Activated CD4-positive, alpha-beta T cell treated with anti-CD3 and anti-CD28 coated beads for 36 hours (primary cell): ENCODE data around the gene SPPL2C. TPM values are rescaled to one million over a fixed set of nuclear protein-coding genes. Genes with fewer than 3 reads are reported as not detected.

Experiments
- ATAC-seq: fragments of 200-7000 bp; cut with Tn5 transposase; one replicate; pipeline ENCODE4 v1.10.0; 2021; ENCODE audit warnings: mild to moderate bottlenecking, moderate library complexity
- CTCF ChIA-PET: fragments of 350-600 bp; sonication (Branson Sonifier 250); formaldehyde crosslinking; loops from one replicate; lab custom pipeline; 2021; ENCODE audit warnings: antibody characterized with exemption; lab: Charles Lee
- POLR2A ChIA-PET: fragments of 350-600 bp; sonication (Branson Sonifier 250); formaldehyde crosslinking; loops from one replicate; lab custom pipeline; 2021; ENCODE audit warnings: antibody characterized with exemption, inconsistent platforms; lab: Charles Lee
- DNase-seq: peaks from one replicate; pipeline ENCODE4 v3.0.0-alpha.2; 2020
- H3K27ac Mint-ChIP-seq: one replicate; pipeline ENCODE4 v1.8.0; 2021; ENCODE audit warnings: mixed read lengths
- H3K27me3 Mint-ChIP-seq: one replicate; pipeline ENCODE4 v1.8.0; 2021; ENCODE audit warnings: mixed read lengths
- H3K36me3 Mint-ChIP-seq: one replicate; pipeline ENCODE4 v1.8.0; 2021; ENCODE audit warnings: low read depth, mixed read lengths
- H3K4me1 Mint-ChIP-seq: one replicate; pipeline ENCODE4 v1.8.0; 2021; ENCODE audit warnings: mixed read lengths
- H3K4me3 Mint-ChIP-seq: one replicate; pipeline ENCODE4 v1.8.0; 2021; ENCODE audit warnings: mild to moderate bottlenecking, moderate library complexity, mixed read lengths
- H3K9me3 Mint-ChIP-seq: one replicate; pipeline ENCODE4 v1.8.0; 2021; ENCODE audit warnings: low read depth, mixed read lengths
- intact Hi-C, 2 experiments: fragments of 100-400 bp; cut with DNase I in 1 of 2; cut with micrococcal nuclease in 1 of 2; formaldehyde crosslinking; loops; one replicate each; pipeline versions ENCODE4 v1.14.2 to v1.15.1; 2022 to 2024; cut with DNase I, micrococcal nuclease
- total RNA-seq, 2 experiments: library from RNA; stranded (reverse); gene quantifications; one replicate each; pipeline ENCODE4 v1.2.3, GENCODE V29; 2021

SPPL2C gene
- total RNA-seq, 2 experiments from 2014 or later, result not detected

GRCh38 chr17:45819632-45820031 is 25.0 kb upstream of the SPPL2C start:
- intact Hi-C loops, result no loop called here
- Mint-ChIP-seq H3K27ac (no peak overlapping the region), H3K9me3 (no peaks in the 10 kb centered on the region), H3K4me3 (no peak overlapping the region), H3K27me3 (no peaks in the 10 kb centered on the region), H3K36me3 (no peaks in the 10 kb centered on the region), H3K4me1 (no peaks in the 10 kb centered on the region)
- no peak for ATAC-seq
- no peak for DNase-seq
- CTCF ChIA-PET, result interaction anchor here (0.6 to 1.1 kb wide), 4 partner anchors 12 to 92 kb away, joined by 3 to 4 read pairs (median 3); no protein-coding TSS in a partner anchor
- POLR2A ChIA-PET, result no interaction called here

GRCh38 chr17:45820052-45820780 is 24.5 kb upstream of the SPPL2C start:
- no peaks in the 10 kb centered on the region for H3K4me1 Mint-ChIP-seq
- no peaks in the 10 kb centered on the region for H3K36me3 Mint-ChIP-seq
- no peaks in the 10 kb centered on the region for H3K9me3 Mint-ChIP-seq
- DNase-seq, result no peak
- no peak overlapping the region for H3K4me3 Mint-ChIP-seq
- ATAC-seq, result no peak
- no peak overlapping the region for H3K27ac Mint-ChIP-seq
- POLR2A ChIA-PET, result no interaction called here
- no peaks in the 10 kb centered on the region for H3K27me3 Mint-ChIP-seq
- intact Hi-C loops, result no loop called here
- CTCF ChIA-PET, result interaction anchor here (0.6 to 1.1 kb wide), 4 partner anchors 11 to 93 kb away, joined by 3 to 4 read pairs (median 3); no protein-coding TSS in a partner anchor

GRCh38 chr17:45821147-45821546 is 23.5 kb upstream of the SPPL2C start:
- intact Hi-C loops, result no loop called here

GRCh38 chr17:45823598-45823997 is 21.1 kb upstream of the SPPL2C start:
- peak; percentile 59 for ATAC-seq
- H3K27ac Mint-ChIP-seq, result no peak overlapping the region
- no peaks in the 10 kb centered on the region for H3K36me3 Mint-ChIP-seq
- H3K4me3 Mint-ChIP-seq, result no peak overlapping the region
- peak; percentile 29 for DNase-seq
- intact Hi-C loops, result no loop called here
- POLR2A ChIA-PET, result no interaction called here
- no peaks in the 10 kb centered on the region for H3K27me3 Mint-ChIP-seq
- no peaks in the 10 kb centered on the region for H3K9me3 Mint-ChIP-seq
- CTCF ChIA-PET, result interaction anchor here (1.3 kb wide), 1 partner anchor 9 kb away, joined by 5 read pairs; no protein-coding TSS in a partner anchor
- no peaks in the 10 kb centered on the region for H3K4me1 Mint-ChIP-seq

More at GRCh38 chr17:45821147-45821546, 23.5 kb upstream of the SPPL2C start:
- Mint-ChIP-seq H3K9me3 (no peaks in the 10 kb centered on the region), H3K4me3 (no peak overlapping the region), H3K36me3 (no peaks in the 10 kb centered on the region), H3K27ac (no peak overlapping the region), H3K4me1 (no peaks in the 10 kb centered on the region), H3K27me3 (no peaks in the 10 kb centered on the region)
- ATAC-seq, result no peak
- ChIA-PET CTCF (no interaction called here), POLR2A (no interaction called here)
- no peak for DNase-seq

GRCh38 chr17:45824475-45824874 is 20.2 kb upstream of the SPPL2C start:
- intact Hi-C loops, result no loop called here
- Mint-ChIP-seq H3K4me3 (no peak overlapping the region), H3K27me3 (no peaks in the 10 kb centered on the region), H3K9me3 (no peaks in the 10 kb centered on the region), H3K27ac (no peak overlapping the region), H3K36me3 (no peaks in the 10 kb centered on the region), H3K4me1 (no peaks in the 10 kb centered on the region)
- ChIA-PET CTCF (interaction anchor here (1.3 kb wide), 1 partner anchor 8 kb away, joined by 5 read pairs; no protein-coding TSS in a partner anchor), POLR2A (no interaction called here)
- ATAC-seq (no peak), DNase-seq (no peak)

- Mint-ChIP-seq H3K27me3 (no peaks in the 10 kb centered on the region), H3K9me3 (no peaks in the 10 kb centered on the region), H3K4me1 (no peaks in the 10 kb centered on the region), H3K36me3 (no peaks in the 10 kb centered on the region), H3K4me3 (no peak overlapping the region), H3K27ac (no peak overlapping the region)
- POLR2A ChIA-PET, result no interaction called here
- no peak for ATAC-seq
- no peak for DNase-seq
- CTCF ChIA-PET, result interaction anchor here (0.5 to 1.0 kb wide), 2 partner anchors 97 to 185 kb away, joined by 3 to 4 read pairs; no protein-coding TSS in a partner anchor
- intact Hi-C loops, result no loop called here
These were observed 19.7 kb upstream of the SPPL2C start for GRCh38 chr17:45824901-45825492.

- no peaks in the 10 kb centered on the region for H3K4me1 Mint-ChIP-seq
- CTCF ChIA-PET, result interaction anchor here (0.7 to 1.0 kb wide), 2 partner anchors 186 to 1063 kb away, joined by 3 to 4 read pairs; no protein-coding TSS in a partner anchor
- intact Hi-C loops, result no loop called here
These were observed 18.9 kb upstream of the SPPL2C start for GRCh38 chr17:45825792-45826191.

GRCh38 chr17:45826919-45827588 is 17.6 kb upstream of the SPPL2C start:
- CTCF ChIA-PET, result interaction anchor here (1.1 kb wide), 1 partner anchor 192 kb away, joined by 3 read pairs; no protein-coding TSS in a partner anchor
- no peaks in the 10 kb centered on the region for H3K4me1 Mint-ChIP-seq
- no peak for ATAC-seq
- no peaks in the 10 kb centered on the region for H3K36me3 Mint-ChIP-seq
- intact Hi-C loops, result no loop called here
- no peak overlapping the region for H3K27ac Mint-ChIP-seq
- no peaks in the 10 kb centered on the region for H3K27me3 Mint-ChIP-seq
- H3K4me3 Mint-ChIP-seq, result no peak overlapping the region
- DNase-seq, result no peak
- POLR2A ChIA-PET, result interaction anchor here (0.7 kb wide), 1 partner anchor 45 kb away, joined by 4 read pairs; no protein-coding TSS in a partner anchor
- H3K9me3 Mint-ChIP-seq, result no peaks in the 10 kb centered on the region

More at GRCh38 chr17:45825792-45826191, 18.9 kb upstream of the SPPL2C start:
- DNase-seq (no peak), ATAC-seq (no peak)
- no peaks in the 10 kb centered on the region for H3K27me3 Mint-ChIP-seq
- no peaks in the 10 kb centered on the region for H3K36me3 Mint-ChIP-seq
- no peak overlapping the region for H3K4me3 Mint-ChIP-seq
- H3K27ac Mint-ChIP-seq, result no peak overlapping the region
- POLR2A ChIA-PET, result no interaction called here
- H3K9me3 Mint-ChIP-seq, result no peaks in the 10 kb centered on the region

- H3K27ac Mint-ChIP-seq, result no peak overlapping the region
- CTCF ChIA-PET, result interaction anchor here (0.6 to 1.1 kb wide), 2 partner anchors 193 to 1008 kb away, joined by 3 read pairs; no protein-coding TSS in a partner anchor
- POLR2A ChIA-PET, result no interaction called here
- H3K9me3 Mint-ChIP-seq, result no peaks in the 10 kb centered on the region
- no peaks in the 10 kb centered on the region for H3K4me1 Mint-ChIP-seq
- no peak overlapping the region for H3K4me3 Mint-ChIP-seq
- H3K27me3 Mint-ChIP-seq, result no peaks in the 10 kb centered on the region
- intact Hi-C loops, result no loop called here
- no peak for DNase-seq
- no peak for ATAC-seq
- H3K36me3 Mint-ChIP-seq, result no peaks in the 10 kb centered on the region
These were observed 16.5 kb upstream of the SPPL2C start for GRCh38 chr17:45828171-45828570.

GRCh38 chr17:45828582-45829133 is 16.0 kb upstream of the SPPL2C start:
- H3K4me3 Mint-ChIP-seq, result no peak overlapping the region
- no peaks in the 10 kb centered on the region for H3K27me3 Mint-ChIP-seq
- H3K4me1 Mint-ChIP-seq, result no peaks in the 10 kb centered on the region
- no peak for DNase-seq
- CTCF ChIA-PET, result interaction anchor here (0.6 to 1.1 kb wide), 2 partner anchors 193 to 1007 kb away, joined by 3 read pairs; no protein-coding TSS in a partner anchor
- ATAC-seq, result no peak
- no peak overlapping the region for H3K27ac Mint-ChIP-seq
- intact Hi-C loops, result no loop called here
- no peaks in the 10 kb centered on the region for H3K9me3 Mint-ChIP-seq
- POLR2A ChIA-PET, result no interaction called here
- no peaks in the 10 kb centered on the region for H3K36me3 Mint-ChIP-seq

GRCh38 chr17:45833920-45834319 is 10.8 kb upstream of the SPPL2C start:
- no peaks in the 10 kb centered on the region for H3K4me1 Mint-ChIP-seq
- CTCF ChIA-PET, result interaction anchor here (0.5 to 1.5 kb wide), 2 partner anchors 183 to 194 kb away, joined by 3 to 5 read pairs; no protein-coding TSS in a partner anchor
- POLR2A ChIA-PET, result no interaction called here
- H3K4me3 Mint-ChIP-seq, result no peak overlapping the region
- intact Hi-C loops, result loop anchor here (5.0 to 10.0 kb wide), 2 partner anchors 52 to 409 kb away; partner anchors contain the start of gene CRHR1 (in 1 of the 2)
- no peak for DNase-seq
- H3K9me3 Mint-ChIP-seq, result no peaks in the 10 kb centered on the region
- no peaks in the 10 kb centered on the region for H3K27me3 Mint-ChIP-seq
- H3K36me3 Mint-ChIP-seq, result no peaks in the 10 kb centered on the region
- H3K27ac Mint-ChIP-seq, result no peak overlapping the region
- ATAC-seq, result no peak
